ENCODE measurements around the gene TMEM170B.

DNA sequence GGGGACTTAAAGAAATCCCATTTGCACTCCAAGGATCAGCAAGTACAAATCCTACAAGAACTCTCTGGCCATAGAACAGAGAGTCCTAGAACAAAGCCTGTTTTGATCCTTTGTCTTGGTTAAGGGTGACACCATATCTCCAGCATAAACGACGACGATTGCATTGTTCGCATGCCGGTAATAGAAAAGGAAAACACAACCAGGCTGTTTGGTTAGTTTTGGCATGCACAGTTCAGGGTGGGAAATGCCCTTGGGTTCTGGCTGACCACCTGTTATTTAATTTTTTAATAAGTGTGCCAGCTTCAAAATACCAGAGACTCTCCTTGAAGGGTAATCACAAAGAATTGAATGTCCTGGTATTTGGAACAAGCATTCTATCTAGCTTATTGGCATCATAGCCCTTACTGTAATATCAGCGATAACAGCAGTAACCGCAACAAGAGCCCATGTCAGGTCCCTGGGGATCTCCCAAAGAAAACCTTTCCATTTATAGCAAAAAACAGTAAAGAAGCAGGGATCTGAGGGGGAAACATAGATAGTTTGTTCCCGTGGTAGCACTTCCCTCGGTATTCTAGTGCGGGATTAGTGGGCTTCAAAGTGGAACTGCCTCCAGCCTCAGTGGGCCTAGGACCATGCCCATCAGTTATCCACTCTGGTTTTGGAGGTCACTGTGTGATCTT, 77.1 kb downstream of the TMEM170B start:
- TF ChIP-seq, protein P1, sequence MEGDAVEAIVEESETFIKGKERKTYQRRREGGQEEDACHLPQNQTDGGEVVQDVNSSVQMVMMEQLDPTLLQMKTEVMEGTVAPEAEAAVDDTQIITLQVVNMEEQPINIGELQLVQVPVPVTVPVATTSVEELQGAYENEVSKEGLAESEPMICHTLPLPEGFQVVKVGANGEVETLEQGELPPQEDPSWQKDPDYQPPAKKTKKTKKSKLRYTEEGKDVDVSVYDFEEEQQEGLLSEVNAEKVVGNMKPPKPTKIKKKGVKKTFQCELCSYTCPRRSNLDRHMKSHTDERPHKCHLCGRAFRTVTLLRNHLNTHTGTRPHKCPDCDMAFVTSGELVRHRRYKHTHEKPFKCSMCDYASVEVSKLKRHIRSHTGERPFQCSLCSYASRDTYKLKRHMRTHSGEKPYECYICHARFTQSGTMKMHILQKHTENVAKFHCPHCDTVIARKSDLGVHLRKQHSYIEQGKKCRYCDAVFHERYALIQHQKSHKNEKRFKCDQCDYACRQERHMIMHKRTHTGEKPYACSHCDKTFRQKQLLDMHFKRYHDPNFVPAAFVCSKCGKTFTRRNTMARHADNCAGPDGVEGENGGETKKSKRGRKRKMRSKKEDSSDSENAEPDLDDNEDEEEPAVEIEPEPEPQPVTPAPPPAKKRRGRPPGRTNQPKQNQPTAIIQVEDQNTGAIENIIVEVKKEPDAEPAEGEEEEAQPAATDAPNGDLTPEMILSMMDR (conservative IDR thresholded peaks at IDR 0.05; ENCODE audit: low read length), result no peak
- no peak for TF ChIP-seq EZH2phosphoT487 (IDR thresholded peaks at IDR 0.05; ENCODE audit: borderline replicate concordance)

Data from Loucy (cell line).